ENCODE data around the gene GDPD5.

Gene GDPD5

GRCh38 chr11:75403037-75403436 is 122.7 kb downstream of the GDPD5 start:
- no peak overlapping the region for H3K27ac ChIP-seq (ENCODE audit: low read length)
- peaks cover 9% of the 10 kb centered on the region for H3K4me1 ChIP-seq (ENCODE audit: control insufficient read depth, insufficient read depth, low read length)
- H3K9ac ChIP-seq (ENCODE audit: low read length in 2 of 2) = no peak overlapping the region
- no peaks in the 10 kb centered on the region for H3K27me3 ChIP-seq (ENCODE audit: control insufficient read depth in 1 of 2, insufficient read depth in 2 of 2, low read length in 2 of 2)
- no peaks in the 10 kb centered on the region for H3K9me3 ChIP-seq (ENCODE audit: control insufficient read depth in 2 of 2, low read length in 2 of 2)
- H3K4me3 ChIP-seq (ENCODE audit: low read length in 2 of 2) = no peak overlapping the region
- peaks cover 43 to 49% of the 10 kb centered on the region in 2 donors for H3K36me3 ChIP-seq (ENCODE audit: control insufficient read depth in 2 of 2, insufficient read depth in 2 of 2, low read length in 2 of 2)

- Histone ChIP-seq H3K4me1 (ENCODE audit: control insufficient read depth, insufficient read depth, low read length) (peaks cover 9% of the 10 kb centered on the region), H3K4me3 (ENCODE audit: low read length in 2 of 2) (no peak overlapping the region), H3K9ac (ENCODE audit: low read length in 2 of 2) (no peak overlapping the region)
Measured at GRCh38 chr11:75402002-75402773, 123.6 kb downstream of the GDPD5 start.

GRCh38 chr11:75400146-75400865 is 125.4 kb downstream of the GDPD5 start:
- Histone ChIP-seq H3K27me3 (ENCODE audit: control insufficient read depth in 1 of 2, insufficient read depth in 2 of 2, low read length in 2 of 2) (no peaks in the 10 kb centered on the region), H3K4me3 (ENCODE audit: low read length in 2 of 2) (peak overlapping the region; percentile 78 to 93), H3K9ac (ENCODE audit: low read length in 2 of 2) (peak overlapping the region; percentile 83 to 98), H3K27ac (ENCODE audit: low read length) (peak overlapping the region; percentile 92), H3K9me3 (ENCODE audit: control insufficient read depth in 2 of 2, low read length in 2 of 2) (no peaks in the 10 kb centered on the region), H3K36me3 (ENCODE audit: control insufficient read depth in 2 of 2, insufficient read depth in 2 of 2, low read length in 2 of 2) (peaks cover 33 to 38% of the 10 kb centered on the region in 2 donors), H3K4me1 (ENCODE audit: control insufficient read depth, insufficient read depth, low read length) (peaks cover 9% of the 10 kb centered on the region)

More at GRCh38 chr11:75402002-75402773, 123.6 kb downstream of the GDPD5 start:
- no peaks in the 10 kb centered on the region for H3K9me3 ChIP-seq (ENCODE audit: control insufficient read depth in 2 of 2, low read length in 2 of 2)
- H3K36me3 ChIP-seq (ENCODE audit: control insufficient read depth in 2 of 2, insufficient read depth in 2 of 2, low read length in 2 of 2) = peaks cover 43 to 49% of the 10 kb centered on the region in 2 donors
- H3K27ac ChIP-seq (ENCODE audit: low read length) = no peak overlapping the region
- no peaks in the 10 kb centered on the region for H3K27me3 ChIP-seq (ENCODE audit: control insufficient read depth in 1 of 2, insufficient read depth in 2 of 2, low read length in 2 of 2)

- Histone ChIP-seq H3K4me1 (ENCODE audit: control insufficient read depth, insufficient read depth, low read length) (peaks cover 9% of the 10 kb centered on the region), H3K27ac (ENCODE audit: low read length) (peak within 1 kb of the TSS; percentile 92), H3K9ac (ENCODE audit: low read length in 2 of 2) (peak within 1 kb of the TSS; percentile 83 to 98), H3K9me3 (ENCODE audit: control insufficient read depth in 2 of 2, low read length in 2 of 2) (no peaks in the 10 kb centered on the region), H3K4me3 (ENCODE audit: low read length in 2 of 2) (peak within 1 kb of the TSS; percentile 78 to 93), H3K27me3 (ENCODE audit: control insufficient read depth in 1 of 2, insufficient read depth in 2 of 2, low read length in 2 of 2) (no peaks in the 10 kb centered on the region), H3K36me3 (ENCODE audit: control insufficient read depth in 2 of 2, insufficient read depth in 2 of 2, low read length in 2 of 2) (peaks cover 28 to 30% of the 10 kb centered on the region in 2 donors)
Measured at GRCh38 chr11:75399344-75400145, 126.2 kb downstream of the GDPD5 start, which contains the start of gene RPS3. Gene RPS3 (plus strand): TSS chr11:75399518. CDS start chr11:75399548, 30 bp downstream.

GRCh38 chr11:75398906-75399305 is 126.8 kb downstream of the GDPD5 start:
- H3K27me3 ChIP-seq (ENCODE audit: control insufficient read depth in 1 of 2, insufficient read depth in 2 of 2, low read length in 2 of 2) = no peaks in the 10 kb centered on the region
- peaks cover 9% of the 10 kb centered on the region for H3K4me1 ChIP-seq (ENCODE audit: control insufficient read depth, insufficient read depth, low read length)
- peaks cover 22 to 24% of the 10 kb centered on the region in 2 donors for H3K36me3 ChIP-seq (ENCODE audit: control insufficient read depth in 2 of 2, insufficient read depth in 2 of 2, low read length in 2 of 2)
- H3K27ac ChIP-seq (ENCODE audit: low read length) = no peak overlapping the region
- H3K9ac ChIP-seq (ENCODE audit: low read length in 2 of 2) = no peak overlapping the region
- H3K9me3 ChIP-seq (ENCODE audit: control insufficient read depth in 2 of 2, low read length in 2 of 2) = no peaks in the 10 kb centered on the region
- H3K4me3 ChIP-seq (ENCODE audit: low read length in 2 of 2) = peak overlapping the region in 1 of 2 donors; percentile 93

GRCh38 chr11:75394085-75394840 is 131.5 kb downstream of the GDPD5 start:
- Histone ChIP-seq H3K4me1 (ENCODE audit: control insufficient read depth, insufficient read depth, low read length) (no peaks in the 10 kb centered on the region), H3K27ac (ENCODE audit: low read length) (no peak overlapping the region), H3K9me3 (ENCODE audit: control insufficient read depth in 2 of 2, low read length in 2 of 2) (no peaks in the 10 kb centered on the region), H3K4me3 (ENCODE audit: low read length in 2 of 2) (no peak overlapping the region), H3K9ac (ENCODE audit: low read length in 2 of 2) (no peak overlapping the region), H3K27me3 (ENCODE audit: control insufficient read depth in 1 of 2, insufficient read depth in 2 of 2, low read length in 2 of 2) (peaks cover 2 to 3% of the 10 kb centered on the region in 2 donors), H3K36me3 (ENCODE audit: control insufficient read depth in 2 of 2, insufficient read depth in 2 of 2, low read length in 2 of 2) (no peaks in the 10 kb centered on the region)

- no peaks in the 10 kb centered on the region for H3K9me3 ChIP-seq (ENCODE audit: control insufficient read depth in 2 of 2, low read length in 2 of 2)
- no peak overlapping the region for H3K4me3 ChIP-seq (ENCODE audit: low read length in 2 of 2)
- no peak overlapping the region for H3K9ac ChIP-seq (ENCODE audit: low read length in 2 of 2)
- peaks cover 6% of the 10 kb centered on the region for H3K4me1 ChIP-seq (ENCODE audit: control insufficient read depth, insufficient read depth, low read length)
- H3K27me3 ChIP-seq (ENCODE audit: control insufficient read depth in 1 of 2, insufficient read depth in 2 of 2, low read length in 2 of 2) = peaks cover 2 to 3% of the 10 kb centered on the region in 2 donors
- H3K27ac ChIP-seq (ENCODE audit: low read length) = no peak overlapping the region
- H3K36me3 ChIP-seq (ENCODE audit: control insufficient read depth in 2 of 2, insufficient read depth in 2 of 2, low read length in 2 of 2) = no peaks in the 10 kb centered on the region
Measured at GRCh38 chr11:75389925-75390324, 135.8 kb downstream of the GDPD5 start.

GRCh38 chr11:75389276-75389605 is 136.5 kb downstream of the GDPD5 start:
- Histone ChIP-seq H3K4me1 (ENCODE audit: control insufficient read depth, insufficient read depth, low read length) (peaks cover 9% of the 10 kb centered on the region), H3K36me3 (ENCODE audit: control insufficient read depth in 2 of 2, insufficient read depth in 2 of 2, low read length in 2 of 2) (no peaks in the 10 kb centered on the region), H3K4me3 (ENCODE audit: low read length in 2 of 2) (no peak overlapping the region), H3K27me3 (ENCODE audit: control insufficient read depth in 1 of 2, insufficient read depth in 2 of 2, low read length in 2 of 2) (peaks cover 2 to 3% of the 10 kb centered on the region in 2 donors), H3K27ac (ENCODE audit: low read length) (no peak overlapping the region), H3K9ac (ENCODE audit: low read length in 2 of 2) (no peak overlapping the region), H3K9me3 (ENCODE audit: control insufficient read depth in 2 of 2, low read length in 2 of 2) (no peaks in the 10 kb centered on the region)

- Histone ChIP-seq H3K4me3 (ENCODE audit: low read length in 2 of 2) (no peak overlapping the region), H3K27me3 (ENCODE audit: control insufficient read depth in 1 of 2, insufficient read depth in 2 of 2, low read length in 2 of 2) (peaks cover 2 to 3% of the 10 kb centered on the region in 2 donors), H3K9me3 (ENCODE audit: control insufficient read depth in 2 of 2, low read length in 2 of 2) (no peaks in the 10 kb centered on the region), H3K4me1 (ENCODE audit: control insufficient read depth, insufficient read depth, low read length) (peaks cover 10% of the 10 kb centered on the region), H3K9ac (ENCODE audit: low read length in 2 of 2) (no peak overlapping the region), H3K36me3 (ENCODE audit: control insufficient read depth in 2 of 2, insufficient read depth in 2 of 2, low read length in 2 of 2) (no peaks in the 10 kb centered on the region), H3K27ac (ENCODE audit: low read length) (no peak overlapping the region)
Measured at GRCh38 chr11:75388386-75389275, 137.1 kb downstream of the GDPD5 start.

Data from stomach smooth muscle (tissue), 2 donors.